Endothelial cell of hepatic sinusoid (primary cell): Measurements from ENCODE around the gene BCAS4.

Experiments
- in situ Hi-C: cut with HindIII; loops from 2 replicates; pipeline ENCODE4 v1.10.0; 2017; ENCODE audit warnings: low sequenced_read_pairs

Gene BCAS4

DNA sequence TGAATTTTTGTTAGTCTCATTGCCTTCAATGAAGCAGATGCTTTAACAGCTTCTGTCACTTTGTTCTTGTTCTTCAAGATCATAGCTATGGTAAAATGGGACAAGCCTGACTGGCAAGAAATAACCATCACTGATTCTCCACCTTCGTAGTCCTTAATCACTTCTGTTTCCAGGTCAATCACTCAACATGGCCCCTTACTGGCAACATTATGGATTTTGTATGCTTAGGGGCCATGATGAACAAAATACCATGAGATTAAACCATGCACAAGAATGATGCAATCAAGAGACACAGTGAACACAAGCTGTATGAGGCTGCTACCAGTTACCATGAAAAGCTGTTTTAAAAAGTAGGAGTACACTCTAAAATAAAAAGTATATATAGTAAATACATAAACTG is 103.6 kb downstream of the BCAS4 start:
- in situ Hi-C loops: loop anchor here (5.0 kb wide), 1 partner anchor 66 kb away; no protein-coding TSS in a partner anchor

DNA sequence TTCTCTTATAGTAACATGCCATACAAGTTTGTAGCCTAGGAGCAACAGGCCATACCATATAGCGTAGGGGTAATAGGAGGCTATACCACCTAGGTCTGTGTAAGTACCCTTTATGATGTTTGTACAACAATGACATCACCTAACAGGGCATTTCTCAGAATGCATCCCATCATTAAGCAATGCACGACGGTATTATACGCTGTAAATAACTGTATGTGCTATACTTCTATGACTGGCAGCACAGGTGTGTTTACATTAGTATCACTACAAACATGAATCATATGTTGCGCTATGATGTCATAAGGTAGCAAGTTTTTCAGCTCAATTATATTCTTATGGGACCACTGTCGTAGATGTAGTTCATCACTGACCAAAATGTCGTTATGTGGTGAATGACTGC is 105.4 kb downstream of the BCAS4 start:
- in situ Hi-C loops: no loop called here

DNA sequence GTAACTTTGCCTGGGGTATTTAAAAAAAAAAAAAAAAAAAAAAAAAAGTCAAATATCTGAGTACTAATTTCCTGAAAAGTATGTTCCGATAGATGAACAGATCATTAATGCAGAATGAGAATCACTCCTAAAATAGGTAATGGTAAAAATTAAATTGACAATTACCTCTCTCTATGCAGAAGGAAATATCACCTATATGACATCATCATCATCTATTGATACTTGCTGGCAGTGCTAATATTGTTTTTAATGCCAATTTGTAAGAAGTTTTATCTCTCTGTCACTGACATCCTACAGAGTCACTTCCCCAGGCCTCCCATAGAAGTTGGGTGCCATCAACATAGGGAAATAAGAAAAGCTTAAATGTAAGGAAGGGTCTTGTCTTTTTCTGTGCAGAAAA is 106.4 kb downstream of the BCAS4 start:
- in situ Hi-C loops: no loop called here

DNA sequence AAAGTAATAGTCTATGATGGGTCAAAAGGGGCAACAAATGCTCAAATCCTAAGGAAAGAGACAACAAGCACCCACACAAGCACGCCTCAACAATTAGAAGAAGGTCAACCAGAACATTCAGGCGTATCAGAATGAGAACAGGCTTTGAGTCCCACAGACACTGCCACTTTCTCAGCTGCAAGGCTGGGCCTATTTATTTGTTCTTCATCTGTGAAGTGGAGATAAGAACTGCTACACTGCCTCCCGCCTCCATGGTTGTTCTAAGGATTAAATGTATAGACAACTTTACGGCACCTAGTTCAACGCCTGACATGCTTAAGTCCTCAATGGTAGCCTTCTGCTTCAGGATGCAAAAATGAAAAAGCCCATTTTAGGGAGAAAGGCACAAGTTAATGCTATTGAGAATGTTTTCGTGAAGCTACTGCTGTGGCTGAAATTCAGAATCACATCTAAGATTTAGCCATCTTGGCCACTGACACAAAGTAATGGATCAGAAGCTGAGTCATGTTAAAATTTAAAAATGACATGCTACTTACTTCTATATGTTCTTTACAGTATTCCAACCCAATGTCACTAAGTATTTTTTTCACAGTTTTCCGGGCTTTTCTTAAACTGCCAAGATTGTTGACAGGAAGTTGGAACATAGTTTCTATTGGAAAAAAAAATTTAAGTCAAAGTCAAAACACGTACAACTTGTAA is 108.6 kb downstream of the BCAS4 start:
- in situ Hi-C loops: no loop called here

DNA sequence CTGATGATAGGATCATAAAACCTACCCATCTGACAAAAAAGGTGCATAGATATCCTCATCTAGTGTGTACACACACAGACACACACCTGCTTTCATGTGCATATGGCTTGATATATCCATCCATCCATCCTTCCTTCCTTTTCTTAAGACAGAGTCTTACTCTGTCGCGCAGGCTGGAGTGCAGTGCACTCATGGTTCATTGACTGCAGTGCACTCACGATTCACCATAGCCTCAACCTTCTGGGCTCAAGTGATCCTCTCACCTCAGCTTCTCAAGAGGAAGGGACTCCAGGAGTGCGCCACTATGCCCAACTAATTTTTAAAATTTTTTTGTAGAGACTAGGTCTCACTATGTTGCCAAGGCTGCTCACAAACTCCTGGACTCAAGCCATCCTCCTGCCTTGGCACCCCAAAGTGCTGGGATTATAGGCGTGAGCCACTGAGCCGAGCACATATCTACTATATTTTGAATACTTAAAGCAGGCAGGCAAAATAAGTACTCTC is 109.3 kb downstream of the BCAS4 start:
- in situ Hi-C loops: no loop called here

DNA sequence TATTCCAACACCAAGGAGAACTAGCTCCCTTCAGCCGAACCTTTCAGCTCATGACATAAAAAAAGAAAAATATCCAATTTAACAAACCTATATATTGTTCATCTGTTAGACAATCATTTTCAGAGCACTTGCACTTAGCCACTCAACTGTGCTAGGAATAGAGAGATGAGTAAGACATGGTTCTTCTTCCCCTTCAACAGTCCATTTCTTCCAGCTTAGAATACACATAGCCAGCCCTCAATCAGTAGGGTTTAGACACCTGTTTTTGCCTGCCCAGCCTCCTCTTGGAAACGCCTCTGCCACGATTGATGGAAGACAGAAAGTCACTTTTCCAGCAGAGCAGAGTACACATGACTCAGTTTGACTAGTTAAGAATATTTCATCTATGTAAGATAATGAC is 114.6 kb downstream of the BCAS4 start:
- in situ Hi-C loops: no loop called here

DNA sequence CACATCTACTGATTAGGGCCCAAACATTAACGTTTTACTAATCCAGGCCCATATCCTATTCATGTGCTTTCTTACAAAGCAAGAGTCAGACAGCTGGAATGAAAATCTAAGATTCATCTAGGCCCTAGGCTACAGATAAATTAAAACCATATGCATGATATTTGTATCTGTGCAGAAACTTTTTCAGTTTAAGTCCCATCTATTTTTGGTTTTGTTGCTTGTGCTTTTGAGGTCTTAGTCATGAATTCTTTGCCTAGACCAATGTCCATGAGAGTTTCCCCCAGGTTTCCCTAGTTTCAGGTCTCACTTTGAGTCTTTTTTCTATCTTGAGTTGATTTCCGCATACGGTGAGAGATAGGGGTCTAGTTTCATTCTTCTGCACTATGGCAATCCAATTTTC is 116.2 kb downstream of the BCAS4 start:
- in situ Hi-C loops: no loop called here

DNA sequence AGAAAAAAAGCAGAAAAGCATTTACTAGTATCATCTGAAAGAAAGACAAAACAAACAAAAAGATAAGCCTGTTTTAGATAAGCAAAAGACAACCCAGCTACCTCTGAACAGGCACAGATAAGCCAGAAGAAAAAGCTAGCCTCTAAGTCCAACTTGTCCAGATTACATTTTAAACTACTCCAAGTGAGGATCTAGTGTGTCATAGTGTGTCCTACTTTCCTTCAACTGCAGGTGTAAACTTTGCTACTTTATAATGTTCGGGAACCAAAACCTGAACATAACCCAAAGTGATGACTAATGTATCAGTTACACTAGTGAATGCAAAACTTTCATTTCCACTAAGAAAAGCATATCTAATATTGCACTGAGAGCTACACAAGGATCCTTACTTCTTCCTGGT is 116.9 kb downstream of the BCAS4 start:
- in situ Hi-C loops: no loop called here

DNA sequence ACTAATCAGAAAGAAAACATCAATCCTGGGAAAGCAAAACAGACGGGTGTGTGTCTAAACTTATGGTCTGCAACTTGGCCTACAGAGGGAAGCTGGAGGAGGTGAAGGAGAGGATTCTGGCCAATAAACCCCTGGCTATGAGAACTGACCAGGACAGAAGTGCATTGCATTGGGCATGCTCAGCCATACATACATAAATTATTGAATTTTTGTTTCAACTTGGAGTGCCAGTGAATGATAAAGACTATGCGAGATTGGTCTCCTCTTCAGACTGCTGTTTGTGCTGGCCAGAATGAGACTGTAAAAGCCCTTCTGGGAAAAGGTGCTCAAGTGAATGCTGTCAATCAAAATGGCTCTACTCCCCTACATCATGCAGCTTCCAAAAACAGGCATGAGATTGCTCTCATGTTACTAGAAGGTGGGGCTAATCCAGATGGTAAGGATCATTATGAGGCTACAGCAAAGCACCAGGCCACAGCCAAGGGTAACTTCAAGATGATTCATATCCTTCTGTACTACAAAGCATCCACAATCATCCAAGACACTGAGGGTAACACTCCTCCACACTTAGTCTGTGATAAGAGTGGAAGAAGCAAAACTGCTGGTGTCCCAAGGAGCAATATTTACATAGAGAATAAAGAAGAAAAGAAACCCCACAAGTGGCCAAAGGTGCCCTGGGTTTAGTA is 119.0 kb downstream of the BCAS4 start:
- in situ Hi-C loops: no loop called here

DNA sequence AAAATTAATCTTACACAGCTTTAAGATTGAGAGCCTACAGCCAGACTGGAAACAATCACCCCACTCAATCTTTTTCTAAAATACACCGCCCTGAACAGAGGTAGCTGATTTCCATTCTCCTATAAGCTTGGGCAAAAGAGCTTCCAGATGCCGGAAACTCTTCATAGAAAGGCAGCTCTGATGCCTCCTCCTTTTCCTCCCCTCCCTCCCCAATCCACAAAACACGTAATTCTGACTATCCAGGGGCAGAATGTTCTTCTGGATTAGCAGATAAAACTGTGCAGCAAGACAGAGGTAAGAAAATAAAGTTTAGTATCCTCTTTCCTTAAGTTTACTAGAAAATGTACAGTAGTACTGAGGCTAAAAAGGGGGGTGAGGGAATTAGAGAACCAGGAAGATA is 120.6 kb downstream of the BCAS4 start:
- in situ Hi-C loops: loop anchor here (5.0 kb wide), 2 partner anchors 62 to 107 kb away; partner anchors contain the start of gene KCNG1

DNA sequence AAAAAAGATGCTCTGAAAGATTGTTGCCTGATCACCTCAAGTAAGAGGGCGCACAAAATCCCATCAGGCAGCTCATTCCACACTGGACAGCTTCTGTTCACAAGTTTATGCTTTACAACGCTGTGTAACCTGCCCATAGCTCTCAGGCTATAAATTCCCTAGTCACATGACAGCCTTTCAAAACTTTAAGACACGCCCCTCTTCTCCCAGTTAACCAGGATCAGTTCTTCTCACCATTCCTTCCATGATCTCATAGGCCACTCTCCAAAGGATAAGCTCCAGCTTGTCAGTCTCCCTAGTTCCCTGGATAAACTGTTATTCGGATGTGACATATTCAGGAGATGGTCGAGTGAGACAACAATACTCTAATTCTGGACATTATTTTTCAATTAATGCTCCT is 121.4 kb downstream of the BCAS4 start:
- in situ Hi-C loops: loop anchor here (5.0 kb wide), 2 partner anchors 61 to 106 kb away; partner anchors contain the start of gene KCNG1

DNA sequence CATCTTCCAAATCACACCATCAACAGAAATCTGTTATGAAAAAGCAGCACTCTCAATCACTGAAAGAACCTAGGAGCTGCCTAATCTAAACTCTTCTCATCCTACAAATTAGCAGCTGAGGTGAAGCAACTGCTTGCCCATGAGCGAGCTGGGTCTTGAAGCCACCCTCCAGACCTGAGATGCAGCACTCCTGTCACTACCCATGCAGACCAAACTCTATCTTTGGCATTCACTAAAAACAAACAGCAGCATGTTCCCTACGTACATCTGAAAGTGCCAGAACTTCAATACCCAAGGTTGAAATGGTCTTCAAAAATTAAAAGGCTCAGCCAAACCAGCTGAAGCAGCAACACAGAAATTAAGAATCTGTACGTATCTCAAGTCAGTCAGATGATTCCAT is 122.1 kb downstream of the BCAS4 start:
- in situ Hi-C loops: loop anchor here (5.0 kb wide), 2 partner anchors 60 to 105 kb away; partner anchors contain the start of gene KCNG1

DNA sequence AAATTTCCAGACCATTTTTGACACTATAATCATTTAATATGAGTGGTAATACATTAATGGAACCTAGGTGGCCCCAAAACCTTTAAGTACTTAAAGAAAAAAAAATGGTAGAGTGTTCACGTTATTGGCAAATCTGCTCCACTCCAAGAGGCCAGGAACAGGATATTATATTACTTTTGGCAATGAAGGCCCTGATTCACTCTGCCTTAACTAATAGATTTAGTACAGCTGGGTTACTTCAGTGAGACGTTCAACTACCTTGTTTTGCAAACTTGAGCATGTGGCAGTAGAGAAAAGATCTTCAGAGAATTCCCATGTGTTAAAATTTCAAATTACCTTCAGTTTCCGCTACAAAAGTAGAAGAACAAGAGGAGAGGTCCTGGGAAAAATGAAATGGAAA is 123.5 kb downstream of the BCAS4 start:
- in situ Hi-C loops: loop anchor here (5.0 kb wide), 2 partner anchors 59 to 104 kb away; partner anchors contain the start of gene KCNG1

DNA sequence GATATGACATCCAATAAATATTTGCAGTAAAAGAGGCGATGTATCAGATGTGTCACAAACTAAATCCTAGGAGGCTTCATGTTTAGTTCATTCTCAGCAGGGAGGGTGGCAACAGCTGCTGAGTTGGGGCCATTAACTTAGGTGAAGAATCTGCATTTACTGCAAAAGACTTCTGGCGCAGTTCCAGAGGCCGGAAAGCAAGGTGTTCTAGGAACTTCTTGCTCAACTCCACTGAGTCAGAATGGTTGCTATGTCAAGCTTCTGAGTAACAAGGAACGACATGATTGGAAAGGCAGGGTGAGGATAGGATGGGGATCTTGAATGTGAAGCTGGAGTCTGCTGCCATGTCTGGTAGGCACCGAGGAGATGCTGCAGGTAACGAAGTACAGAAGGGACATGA is 124.7 kb downstream of the BCAS4 start:
- in situ Hi-C loops: loop anchor here (5.0 kb wide), 2 partner anchors 58 to 103 kb away; partner anchors contain the start of gene KCNG1

DNA sequence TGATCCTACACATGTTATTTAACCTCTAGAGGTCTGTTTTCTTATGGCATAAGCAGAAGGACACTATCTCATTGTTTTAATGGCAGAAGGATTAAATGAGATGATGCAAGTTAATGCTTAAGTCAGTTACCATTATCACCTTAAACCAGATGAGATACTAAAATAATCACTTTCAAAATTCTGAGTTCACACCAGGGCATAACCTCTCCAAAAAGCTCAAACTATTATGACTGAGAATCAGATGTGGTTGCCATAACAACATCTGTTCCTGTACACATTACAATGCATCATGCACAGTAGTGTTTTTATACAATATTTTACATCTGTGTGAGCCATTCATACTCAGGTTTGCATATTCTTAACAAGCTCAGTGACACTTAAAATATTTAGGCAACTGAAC is 126.1 kb downstream of the BCAS4 start:
- in situ Hi-C loops: loop anchor here (10.0 kb wide), 1 partner anchor 126 kb away; the partner anchor contains the start of gene BCAS4

DNA sequence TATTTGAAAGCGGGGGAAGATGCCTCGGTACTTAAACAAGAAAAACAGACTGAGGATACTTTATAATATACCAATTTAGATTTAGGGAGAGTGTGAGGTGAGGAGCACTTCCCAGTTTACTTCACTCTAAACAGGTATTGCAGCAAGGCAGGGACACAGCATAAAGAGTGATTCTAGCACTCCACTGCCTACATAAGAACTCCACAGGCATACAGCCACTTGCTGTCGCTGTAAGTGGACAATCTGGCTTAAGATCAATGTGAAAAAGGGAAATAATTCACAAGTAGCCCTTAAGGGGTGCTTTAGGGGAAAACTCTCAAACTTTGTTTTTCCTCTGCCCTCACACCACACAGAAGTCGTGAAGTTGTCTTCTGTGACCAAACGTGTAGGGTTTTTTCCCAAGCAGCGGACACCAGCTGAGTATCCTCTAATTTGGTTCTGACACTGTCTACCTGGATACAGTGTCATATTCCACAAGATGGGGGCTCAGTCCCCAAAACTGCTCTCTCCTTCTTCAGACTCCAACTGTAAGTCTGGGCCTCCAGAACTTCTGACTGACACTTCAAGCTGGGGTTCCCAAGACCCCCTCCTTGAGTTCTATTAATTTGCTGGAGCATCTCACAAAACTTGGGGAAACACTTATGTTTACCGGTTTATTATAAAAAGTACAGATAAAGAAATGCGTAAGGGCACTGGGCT is 127.1 kb downstream of the BCAS4 start:
- in situ Hi-C loops: loop anchor here (10.0 kb wide), 1 partner anchor 127 kb away; the partner anchor contains the start of gene BCAS4

DNA sequence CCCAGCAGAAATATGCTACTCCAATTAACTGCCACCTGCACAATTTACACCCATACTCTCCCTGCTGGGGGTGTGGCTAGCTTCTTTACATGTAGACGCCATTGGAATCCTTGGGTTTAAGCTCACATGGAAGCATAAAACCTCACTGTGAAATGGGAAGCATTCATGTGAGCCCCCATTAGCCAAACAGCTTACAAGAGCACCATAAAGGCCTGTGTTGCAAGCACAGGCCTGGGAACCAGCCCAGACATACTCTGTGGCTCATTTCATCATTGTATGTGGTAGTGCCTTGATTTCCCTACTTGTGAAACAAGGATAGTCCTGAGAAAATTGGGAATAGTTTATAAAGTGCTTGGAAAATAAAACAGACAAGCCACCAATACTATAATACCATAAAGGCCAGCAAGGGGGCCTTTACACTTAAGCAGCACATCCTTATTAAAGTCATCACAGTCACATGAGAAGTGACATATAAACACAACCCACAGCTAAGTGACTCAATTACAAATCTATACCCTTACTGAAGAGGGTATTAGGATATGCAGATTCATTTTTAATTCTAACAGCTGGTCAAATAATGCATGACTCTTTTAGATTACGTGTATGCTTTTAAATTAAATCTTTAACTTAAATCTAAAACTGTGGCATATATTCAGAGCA is 129.5 kb downstream of the BCAS4 start:
- in situ Hi-C loops: loop anchor here (10.0 kb wide), 1 partner anchor 130 kb away; the partner anchor contains the start of gene BCAS4

DNA sequence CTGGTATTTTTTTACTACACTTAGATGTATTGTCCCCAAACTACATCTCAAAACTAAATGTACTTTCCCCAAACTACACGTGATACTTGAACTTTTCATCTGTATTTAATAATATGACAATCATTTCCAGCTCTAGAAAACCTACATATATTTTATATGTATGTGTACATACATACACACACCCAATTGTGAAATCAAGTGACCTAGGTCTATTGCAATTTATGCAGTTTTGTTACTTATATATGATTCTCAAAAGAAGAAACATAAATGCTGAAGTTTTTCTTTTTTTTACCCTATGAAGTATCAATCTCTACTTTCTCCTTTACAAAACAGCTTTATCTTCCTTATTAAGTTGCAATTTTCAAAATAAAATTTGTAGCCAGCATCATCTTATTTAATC is 131.7 kb downstream of the BCAS4 start:
- in situ Hi-C loops: loop anchor here (10.0 kb wide), 1 partner anchor 132 kb away; the partner anchor contains the start of gene BCAS4
